GM18508 (cell line): ENCODE data around the gene FDPS.
"Not testable (repeated sequence)": the region's sequence is repeated elsewhere in the genome, so short reads cannot be mapped to it uniquely, and the experiment has no call there.

ENCODE experiments used
- ATAC-seq: cut with Tn5 transposase; IDR thresholded peaks from one replicate; pipeline ENCODE4 v1.9.1; 2021; ENCODE audit warnings: moderate number of reproducible peaks; ENCODE audit not compliant: insufficient read depth, unreplicated experiment

The FDPS gene

DNA sequence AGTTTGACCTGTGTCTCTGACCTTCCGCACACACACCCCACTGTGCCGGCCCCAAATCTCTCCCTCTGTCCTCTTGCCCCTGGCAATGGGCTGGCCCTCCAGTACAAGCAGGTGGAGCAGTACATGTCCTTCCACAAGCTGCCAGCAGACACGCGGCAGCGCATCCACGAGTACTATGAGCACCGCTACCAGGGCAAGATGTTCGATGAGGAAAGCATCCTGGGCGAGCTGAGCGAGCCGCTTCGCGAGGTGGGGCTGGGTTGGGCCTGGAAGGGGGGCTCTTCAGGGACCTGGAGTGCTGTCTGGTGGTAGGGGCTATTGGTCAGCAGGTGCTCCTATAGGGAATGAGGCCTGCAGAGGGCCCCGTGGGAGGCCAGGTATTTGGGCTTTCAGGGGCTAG, 23.6 kb upstream of the FDPS start:
- ATAC-seq: no peak

DNA sequence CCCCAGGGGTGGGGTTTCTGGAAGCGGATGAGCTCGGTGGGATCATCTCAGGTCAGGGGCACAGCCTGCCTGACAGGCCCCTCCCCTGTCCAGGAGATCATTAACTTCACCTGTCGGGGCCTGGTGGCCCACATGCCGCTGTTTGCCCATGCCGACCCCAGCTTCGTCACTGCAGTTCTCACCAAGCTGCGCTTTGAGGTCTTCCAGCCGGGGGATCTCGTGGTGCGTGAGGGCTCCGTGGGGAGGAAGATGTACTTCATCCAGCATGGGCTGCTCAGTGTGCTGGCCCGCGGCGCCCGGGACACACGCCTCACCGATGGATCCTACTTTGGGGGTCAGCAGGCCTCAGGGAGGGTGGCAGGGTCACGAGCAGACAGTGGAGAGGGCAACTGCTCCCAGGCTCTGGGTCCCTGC, 23.0 kb upstream of the FDPS start:
- no peak for ATAC-seq

DNA sequence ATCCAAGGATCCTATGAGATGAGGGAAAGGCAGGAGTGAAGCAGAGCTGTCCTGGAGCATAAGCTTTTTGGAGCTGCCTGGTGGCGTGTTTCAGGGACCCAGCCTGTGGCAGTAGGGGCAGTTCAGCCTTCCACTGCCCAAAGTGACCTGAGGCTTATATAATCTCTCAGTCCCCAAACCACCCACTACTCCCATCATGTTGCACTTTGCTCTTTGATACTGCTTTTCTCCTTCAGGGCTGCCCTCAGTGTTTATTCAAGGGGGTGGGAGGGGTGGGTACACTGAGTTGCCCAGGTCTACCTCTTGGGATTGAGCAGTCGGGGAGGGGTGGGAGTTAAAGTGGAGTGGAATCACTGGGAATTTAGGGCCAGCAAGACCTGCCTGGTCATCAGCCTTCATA, 22.1 kb upstream of the FDPS start:
- no peak for ATAC-seq

DNA sequence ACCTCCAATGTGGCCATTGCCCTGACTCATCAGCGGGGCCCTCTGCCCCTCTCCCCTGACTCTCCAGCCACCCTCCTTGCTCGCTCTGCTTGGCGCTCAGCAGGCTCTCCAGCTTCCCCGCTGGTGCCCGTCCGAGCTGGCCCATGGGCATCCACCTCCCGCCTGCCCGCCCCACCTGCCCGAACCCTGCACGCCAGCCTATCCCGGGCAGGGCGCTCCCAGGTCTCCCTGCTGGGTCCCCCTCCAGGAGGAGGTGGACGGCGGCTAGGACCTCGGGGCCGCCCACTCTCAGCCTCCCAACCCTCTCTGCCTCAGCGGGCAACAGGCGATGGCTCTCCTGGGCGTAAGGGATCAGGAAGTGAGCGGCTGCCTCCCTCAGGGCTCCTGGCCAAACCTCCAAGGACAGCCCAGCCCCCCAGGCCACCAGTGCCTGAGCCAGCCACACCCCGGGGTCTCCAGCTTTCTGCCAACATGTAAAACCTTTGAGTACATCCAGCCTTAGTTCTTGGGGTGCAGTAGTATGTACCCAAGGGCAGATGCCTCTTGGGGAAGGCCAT, 20.6 kb upstream of the FDPS start:
- ATAC-seq: no peak

DNA sequence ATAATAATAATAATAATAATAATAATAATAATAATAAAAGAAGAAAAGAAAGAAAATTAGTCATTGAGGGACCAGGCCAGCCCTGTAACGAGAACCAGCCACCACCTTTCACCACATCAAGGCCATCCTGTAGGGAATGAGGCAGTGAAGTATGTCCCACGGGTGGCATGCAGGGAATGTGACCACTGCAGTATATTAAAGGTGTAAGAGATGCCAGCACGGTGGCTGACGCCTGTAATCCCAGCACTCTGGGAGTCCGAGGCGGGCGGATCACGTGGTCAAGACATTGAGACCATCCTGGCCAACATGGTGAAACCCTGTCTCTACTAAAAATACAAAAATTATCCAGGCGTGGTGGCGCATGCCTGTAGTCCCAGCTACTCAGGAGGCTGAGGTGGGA, 17.7 kb upstream of the FDPS start:
- ATAC-seq: not testable (repeated sequence)

DNA sequence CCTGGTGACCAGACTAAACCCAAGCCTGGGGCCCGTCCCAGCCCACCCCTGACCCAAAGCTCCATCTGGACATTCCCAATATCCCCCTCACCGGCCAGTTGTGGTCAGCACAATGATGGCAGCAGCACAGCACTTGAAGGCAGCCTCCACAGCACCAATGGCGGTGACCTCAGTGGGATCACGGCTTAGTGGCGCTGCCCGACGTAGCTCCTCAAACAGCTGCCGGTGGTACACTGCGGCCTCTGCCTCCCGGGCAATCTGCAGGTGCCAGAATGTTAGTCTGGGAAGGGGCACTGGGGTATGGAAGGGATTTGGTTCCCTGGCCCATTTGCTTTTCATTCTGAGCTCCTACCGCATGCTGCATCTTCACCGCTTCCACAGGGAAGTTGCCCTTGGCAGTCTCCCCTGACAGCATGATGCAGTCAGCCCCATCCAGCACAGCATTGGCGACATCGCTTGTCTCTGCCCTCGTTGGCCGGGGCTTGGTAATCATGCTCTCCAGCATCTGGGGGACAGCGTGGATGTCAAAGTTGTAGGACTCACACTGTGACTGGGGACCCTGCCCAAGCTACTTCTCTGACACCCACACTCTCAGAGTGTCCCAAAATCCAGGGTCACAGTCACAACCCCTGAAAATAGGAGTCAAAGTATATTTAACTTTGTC, 15.4 kb upstream of the FDPS start:
- no peak for ATAC-seq

DNA sequence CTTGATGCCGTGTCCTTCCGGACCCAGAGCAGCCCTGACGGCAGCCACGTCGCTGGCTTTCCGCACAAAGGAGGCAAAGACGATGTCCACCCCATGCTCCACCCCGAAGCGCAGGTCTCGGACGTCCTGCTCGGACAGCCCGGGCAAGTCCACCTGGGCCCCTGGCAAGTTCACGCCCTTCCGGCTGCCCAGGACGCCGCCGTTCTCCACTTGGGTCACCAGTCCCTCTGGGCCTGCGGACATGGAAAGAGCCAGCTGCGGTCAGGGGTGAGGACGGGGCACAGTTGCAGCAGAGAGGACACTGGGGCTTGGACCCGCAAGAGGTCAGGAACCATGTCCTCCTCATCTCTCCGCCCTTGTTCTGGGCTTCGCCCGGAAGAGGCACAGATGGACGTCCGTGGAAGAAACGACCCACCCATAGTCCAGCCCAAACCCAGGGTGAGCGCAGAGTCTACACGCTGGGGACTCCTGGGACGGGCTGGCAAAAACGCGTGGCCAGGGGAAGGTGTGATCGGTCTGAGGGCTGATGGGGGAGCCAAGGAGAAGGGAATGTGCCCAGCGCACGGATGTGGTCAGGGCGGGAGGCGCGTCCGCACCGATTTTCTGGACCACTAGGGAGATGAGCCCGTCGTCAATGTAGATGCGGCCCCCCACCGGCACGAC, 14.0 kb upstream of the FDPS start:
- ATAC-seq: no peak

DNA sequence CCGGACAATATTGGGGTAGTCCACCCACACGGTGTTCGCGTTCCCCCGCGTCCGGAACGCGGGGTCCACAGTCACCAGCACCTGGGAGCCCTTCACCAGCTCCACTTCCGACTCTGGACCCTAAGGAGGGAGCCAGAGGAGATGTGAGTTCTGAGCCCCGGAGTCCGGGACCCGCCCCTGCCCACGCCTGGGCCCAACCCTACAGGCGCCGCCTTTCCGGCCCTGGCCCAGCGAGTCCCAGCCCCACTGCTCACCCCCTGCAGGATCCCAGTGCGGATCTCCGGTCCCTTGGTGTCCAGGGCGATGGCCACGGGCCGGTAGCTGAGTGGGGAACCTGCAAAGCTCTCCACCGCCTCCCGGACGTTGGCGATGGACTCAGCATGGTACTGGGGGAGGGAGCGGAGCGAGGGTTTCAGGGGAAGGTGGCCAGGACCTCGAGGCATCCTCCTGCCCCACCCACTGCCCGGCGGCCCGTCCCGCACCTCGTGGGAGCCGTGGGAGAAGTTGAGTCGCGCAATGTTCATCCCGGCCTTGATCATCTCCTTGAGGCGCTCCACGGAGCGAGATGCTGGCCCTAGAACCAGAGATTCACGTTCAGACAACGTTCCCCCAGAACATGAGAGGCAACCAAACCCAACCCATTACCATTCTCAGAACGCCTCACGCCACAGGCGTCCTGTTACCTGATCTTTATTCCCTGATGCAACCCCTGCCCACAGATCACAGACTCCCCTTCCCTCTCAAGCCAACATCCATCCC, 13.3 kb upstream of the FDPS start:
- ATAC-seq: no peak

DNA sequence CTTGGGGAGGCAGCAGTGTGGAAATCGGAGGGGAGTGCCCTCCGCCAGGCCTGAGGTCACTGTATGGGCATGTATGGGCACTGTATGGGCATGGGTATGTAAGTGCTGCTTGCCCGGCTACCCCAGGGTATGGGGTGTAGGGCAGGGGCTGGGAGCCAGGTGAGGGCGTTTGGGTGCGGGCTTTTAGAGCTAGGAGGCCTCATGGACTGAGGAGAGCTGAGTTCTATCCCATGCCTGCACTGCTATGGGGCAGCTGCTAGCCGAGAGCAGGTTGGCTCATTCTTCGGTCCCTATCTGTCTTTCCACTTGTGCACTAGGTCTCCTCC, 12.8 kb upstream of the FDPS start:
- no peak for ATAC-seq

DNA sequence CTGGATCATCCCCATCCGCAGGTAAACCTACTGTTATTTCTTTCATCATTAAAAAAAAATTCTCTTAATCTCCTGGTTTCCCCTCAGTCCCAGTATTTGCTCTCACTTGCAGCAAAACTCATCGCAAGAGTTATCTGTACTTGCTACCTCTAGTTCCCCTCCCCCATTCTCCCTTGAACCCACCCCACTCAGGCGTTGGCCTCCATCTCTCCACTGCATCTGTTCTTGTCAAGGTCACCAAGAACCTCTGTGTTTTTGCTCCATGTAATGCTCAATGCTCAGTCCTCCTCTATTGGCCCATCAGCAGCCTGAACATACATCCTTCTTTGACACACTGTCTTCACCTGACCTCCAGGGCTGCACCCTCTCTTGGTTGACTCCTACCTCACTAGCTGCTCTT, 12.0 kb upstream of the FDPS start:
- no peak for ATAC-seq

DNA sequence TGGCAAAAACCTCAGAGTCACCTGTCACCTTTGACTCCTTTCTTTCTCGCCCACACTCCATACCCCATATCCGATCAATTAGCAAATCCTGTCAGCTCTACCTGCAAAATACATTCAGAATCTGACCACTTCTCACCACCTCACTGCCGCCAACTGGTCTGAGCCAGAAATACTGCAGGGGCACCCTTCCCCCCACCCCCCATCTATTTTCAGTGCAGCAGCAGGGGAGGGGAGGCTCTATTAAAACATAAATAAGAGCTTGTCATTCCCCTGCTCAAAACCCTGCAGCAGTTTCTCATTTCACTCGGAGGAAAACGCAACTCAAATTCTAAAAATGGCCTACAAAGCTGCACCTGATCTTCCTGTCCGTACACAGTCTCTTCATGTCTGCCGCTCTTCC, 11.3 kb upstream of the FDPS start:
- ATAC-seq: no peak

DNA sequence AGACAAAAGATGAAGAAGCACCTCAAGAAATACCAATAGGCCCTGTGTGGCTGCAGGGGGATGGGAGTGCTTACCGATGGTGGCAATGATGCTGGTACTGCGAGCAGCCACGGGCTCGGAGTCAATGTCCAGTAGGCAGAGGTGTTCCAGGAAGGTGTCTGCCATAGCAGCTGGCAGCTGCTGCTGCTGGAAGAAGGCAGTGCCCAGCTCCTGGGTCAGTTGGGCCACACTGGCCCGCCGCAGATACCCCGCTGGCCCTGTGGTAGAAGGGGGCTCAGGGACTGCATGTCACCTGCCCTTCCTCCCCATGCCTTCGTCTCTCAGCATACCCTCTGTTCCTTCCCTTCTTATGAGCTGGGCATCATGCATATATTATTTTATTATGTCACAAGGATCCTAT, 8.6 kb upstream of the FDPS start:
- ATAC-seq: no peak

DNA sequence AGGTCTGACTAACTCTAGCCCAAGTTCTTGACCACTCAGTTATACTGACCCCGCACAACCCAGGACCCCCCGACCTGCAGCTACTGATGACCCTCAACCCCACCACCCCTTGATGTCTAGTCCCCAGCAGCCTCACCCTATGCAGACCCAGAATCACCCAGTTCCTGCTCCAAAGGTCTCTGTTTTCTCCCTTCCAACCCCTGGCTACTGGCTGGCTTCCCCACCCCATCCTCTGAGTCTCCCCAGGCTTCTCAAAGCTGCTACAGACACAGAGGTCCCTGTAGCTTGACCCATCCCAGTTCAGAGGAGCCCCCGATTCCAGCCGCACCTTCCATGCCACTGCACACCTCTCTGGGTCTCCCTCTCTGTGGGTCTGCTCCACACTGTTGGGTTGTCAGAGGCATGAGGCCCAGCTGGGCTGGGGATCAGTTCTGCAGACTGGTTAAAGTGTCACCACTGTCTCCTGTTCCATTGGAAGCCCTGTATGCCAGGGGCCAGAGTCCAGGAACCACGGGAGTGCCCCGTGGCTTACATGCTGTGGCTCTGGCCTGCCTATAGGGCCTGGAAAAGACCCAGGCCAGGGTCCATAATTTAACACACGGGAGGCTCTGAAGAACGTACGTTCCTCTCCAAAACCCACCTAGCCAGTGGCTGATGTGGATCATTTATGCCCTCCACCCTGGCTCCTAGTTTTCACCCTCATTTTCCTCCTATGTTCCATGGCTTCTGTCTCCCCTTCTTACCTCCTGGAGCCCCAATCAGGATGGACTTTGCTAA, 7.9 kb upstream of the FDPS start:
- ATAC-seq: no peak

DNA sequence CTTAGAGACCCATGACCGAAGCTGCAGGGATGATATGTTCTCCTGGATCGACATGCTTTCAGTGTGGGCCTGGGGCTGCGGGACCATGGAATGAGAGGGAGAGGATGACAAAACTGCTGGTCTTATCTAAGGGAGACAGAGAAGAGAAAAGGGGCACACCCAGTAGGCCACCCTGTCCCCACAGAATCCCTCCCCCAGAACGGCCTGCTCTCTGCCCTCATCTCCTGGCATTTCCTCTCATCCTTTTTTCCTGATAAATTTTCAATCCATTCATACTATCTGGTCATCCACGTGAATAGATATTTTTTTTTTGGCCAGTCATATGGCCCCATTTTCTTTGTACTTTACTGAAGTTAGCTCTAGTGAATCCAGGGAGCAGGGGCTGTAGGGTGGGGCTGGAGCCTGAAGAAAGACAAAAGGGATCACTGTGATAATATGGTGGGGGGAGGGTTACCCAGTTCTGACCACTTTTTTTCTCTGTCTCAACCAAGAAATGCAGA, 7.3 kb upstream of the FDPS start, which contains the start of gene PKLR:
Gene PKLR, minus strand, starts transcription at position 97 of the 500 bp plus-strand sequence. Its CDS starts 43 bp downstream, at position 54.
- ATAC-seq: no peak

DNA sequence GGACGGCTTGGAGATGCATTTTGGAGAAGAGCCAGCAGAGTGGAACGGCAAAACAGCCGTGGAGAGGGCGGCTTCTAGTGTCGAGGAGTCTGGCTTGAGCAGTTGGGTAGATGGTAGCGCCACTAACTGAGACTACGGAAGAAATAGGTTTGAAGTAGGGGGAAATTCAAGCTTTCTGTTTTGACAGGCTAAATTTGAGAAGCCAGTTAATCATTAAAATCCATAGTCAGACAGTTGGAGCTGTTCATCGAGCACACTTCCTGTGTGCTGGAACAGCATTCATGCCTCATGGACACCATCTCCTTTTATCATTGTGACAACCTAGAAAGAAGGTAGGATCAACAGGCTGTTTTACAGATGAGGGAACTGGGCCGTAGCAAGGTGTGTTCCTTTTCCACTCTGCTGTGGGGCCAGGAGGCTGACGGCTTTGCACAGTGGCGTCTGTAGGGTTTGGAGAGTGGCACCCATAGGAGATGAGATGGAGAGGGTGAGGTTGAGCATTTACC, 4.1 kb upstream of the FDPS start:
- no peak for ATAC-seq

DNA sequence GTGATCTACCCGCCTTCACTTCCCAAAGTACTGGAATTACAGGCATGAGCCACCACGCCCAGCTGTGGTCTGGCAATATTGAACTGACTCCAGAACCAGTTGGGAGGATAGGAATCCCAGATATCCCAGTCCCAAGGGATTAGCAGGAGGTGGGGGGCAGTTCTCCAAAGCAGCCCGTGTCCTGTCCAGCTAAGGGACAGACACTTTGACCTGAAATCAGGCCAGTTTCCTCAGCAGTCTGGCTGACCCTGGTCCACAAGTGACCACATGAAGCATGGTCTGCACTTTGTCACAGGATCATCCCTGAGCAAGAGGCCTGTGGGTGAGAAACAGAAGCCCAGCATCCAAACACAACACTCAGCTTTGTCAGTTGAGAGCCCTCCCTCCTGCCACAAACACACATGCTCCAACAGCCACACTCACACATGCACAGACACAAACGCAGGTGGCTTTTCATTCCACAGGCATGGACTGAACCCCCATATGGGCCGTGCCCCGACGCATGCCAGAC, 2.7 kb upstream of the FDPS start:
- no peak for ATAC-seq

DNA sequence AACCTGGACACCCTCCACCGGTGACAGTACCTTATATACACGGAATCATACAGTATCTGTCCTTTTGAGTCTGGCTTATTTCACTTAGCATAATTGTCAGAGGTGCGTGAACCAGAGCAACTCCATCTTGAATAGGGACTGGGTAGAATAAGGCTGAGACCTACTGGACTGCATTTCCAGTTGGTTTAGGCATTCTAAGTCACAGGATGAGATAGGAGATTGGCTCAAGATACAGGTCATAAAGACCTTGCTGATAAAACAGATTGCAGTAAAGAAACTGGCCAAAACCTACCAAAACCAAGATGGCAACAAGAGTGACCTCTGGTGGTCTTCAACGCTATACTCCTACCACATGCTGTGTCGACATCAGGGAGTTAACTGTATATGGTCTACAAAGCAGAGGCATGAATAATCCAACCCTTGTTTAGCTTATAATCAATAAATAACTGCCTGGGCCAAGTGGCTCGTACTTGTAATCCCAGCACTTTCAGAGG, 1.4 kb upstream of the FDPS start:
- ATAC-seq: no peak

DNA sequence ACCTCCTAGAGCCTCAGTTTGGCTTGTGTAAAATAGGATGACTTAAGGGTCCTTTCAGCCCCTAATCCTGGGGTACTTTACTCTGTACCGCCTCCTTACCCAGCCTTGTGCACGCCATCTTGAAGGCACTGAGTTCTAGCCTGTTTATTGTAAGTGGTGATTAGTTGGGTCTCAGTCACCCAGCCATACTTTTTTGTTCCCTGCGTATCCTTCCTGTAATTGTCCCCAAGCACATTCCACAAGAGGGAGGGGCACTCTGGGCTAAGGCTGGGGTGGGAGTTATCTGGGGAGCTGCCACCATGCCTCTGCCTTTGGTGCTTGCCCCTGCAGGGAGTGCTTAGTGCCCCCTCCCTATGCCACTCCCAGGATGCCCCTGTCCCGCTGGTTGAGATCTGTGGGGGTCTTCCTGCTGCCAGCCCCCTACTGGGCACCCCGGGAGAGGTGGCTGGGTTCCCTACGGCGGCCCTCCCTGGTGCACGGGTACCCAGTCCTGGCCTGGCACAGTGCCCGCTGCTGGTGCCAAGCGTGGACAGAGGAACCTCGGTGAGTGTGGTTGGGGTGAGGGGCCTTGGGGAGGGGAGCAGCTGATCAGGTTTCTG, 856 bp downstream of the FDPS start:
- no peak for ATAC-seq

DNA sequence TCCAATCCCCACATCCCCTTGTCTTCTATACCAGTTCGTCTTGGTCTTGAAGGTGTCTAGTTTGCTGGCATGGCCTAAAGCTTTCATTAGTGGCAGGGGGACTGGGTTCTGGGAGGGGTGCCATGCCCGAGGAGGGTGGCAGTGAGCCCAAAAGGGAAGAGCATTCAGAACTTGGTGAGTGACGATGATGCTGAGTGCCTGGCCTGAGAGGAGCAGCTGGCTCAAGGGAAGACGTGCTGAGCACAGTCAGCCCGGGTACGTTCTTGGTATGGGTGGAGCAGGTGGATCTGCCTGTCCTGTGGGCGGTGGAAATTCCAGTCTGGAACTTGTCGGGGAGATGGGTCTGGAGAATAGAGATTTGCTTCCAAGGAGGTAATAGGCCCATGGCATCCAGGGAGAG, 4.6 kb downstream of the FDPS start:
- no peak for ATAC-seq
